Astrocyte (in vitro differentiated cells and primary cell): ENCODE measurements around the gene ENKD1.
A peak's percentile ranks its signal among the peaks of the same experiment; 100 is the strongest.

Source experiments
- CTCF ChIP-seq: IDR thresholded peaks from 2 replicates; pipeline ENCODE4 v1.5.1; 2011; ENCODE audit warnings: low read depth, mild to moderate bottlenecking, inconsistent platforms, low read length, moderate library complexity; ENCODE audit not compliant: insufficient read depth
- EZH2 ChIP-seq: IDR thresholded peaks from 2 replicates; pipeline ENCODE4 v1.6.1; 2012; ENCODE audit warnings: mild to moderate bottlenecking, low read length, inconsistent platforms; ENCODE audit not compliant: insufficient read depth

DNA sequence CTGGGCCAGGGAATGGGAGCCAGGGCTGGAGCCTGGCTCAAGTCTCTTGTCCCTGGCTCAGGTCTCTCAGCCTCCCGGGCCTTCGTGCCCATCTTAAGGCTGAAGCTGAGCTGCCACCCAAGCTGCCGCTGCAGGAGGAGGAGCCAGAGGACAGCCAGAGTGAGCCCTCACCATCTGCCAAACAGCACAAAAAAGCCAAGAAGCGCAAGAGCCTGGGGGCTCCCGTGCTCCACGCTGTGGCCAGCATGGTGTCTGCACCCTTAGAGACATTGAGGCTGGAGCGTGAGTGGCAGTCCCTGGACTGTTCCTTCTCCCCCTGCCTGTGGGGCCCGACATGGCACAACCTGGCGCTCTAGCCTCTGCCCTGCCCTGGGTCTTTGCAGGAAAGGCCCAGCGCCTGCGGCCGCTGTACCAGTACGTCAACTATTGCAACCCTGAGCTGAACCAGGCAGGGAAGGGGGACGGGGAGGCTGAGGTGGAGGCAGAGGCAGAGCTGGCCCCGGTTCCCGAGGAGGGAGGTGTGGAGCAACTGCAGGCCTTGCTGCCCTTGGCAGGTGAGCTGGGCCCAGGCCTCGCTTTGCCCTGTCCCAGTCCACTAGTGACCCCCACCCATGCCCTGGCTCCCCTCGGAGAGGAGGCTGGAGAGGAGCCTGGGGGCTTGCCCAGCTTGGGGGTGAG, 1.4 kb upstream of the ENKD1 start:
- TF ChIP-seq CTCF (peak; percentile 82), EZH2 (no peak)
